ENCODE results near the gene SPTBN1. TPM values are rescaled to one million over a fixed set of nuclear protein-coding genes. Genes with fewer than 3 reads are reported as not detected.
A peak's percentile ranks its signal among the peaks of the same experiment; 100 is the strongest.
"Not testable (repeated sequence)": the region's sequence is repeated elsewhere in the genome, so short reads cannot be mapped to it uniquely, and the experiment has no call there.

Gene SPTBN1
- total and polyA plus RNA-seq, 3 experiments from 2014 or later = 38.4 to 49.2 (median 38.5) TPM

DNA sequence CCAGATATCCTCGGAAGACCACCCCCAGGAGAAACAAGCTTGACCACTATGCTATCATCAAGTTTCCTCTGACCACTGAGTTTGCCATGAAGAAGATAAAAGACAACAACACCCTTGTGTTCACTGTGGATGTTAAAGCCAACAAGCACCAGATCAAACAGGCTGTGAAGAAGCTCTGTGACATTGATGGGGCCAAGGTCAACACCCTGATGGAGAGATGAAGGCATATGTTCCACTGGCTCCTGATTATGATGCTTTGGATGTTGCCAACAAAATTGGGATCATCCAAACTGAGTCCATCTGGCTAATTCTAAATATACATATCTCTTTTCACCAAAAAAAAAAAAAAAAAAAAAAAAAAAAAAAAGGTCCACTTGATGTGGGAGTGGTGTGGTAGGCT, 73.4 kb downstream of the SPTBN1 start:
- DNase-seq; H3K27me3 ChIP-seq (ENCODE audit: insufficient read depth, low read length, poor library complexity, severe bottlenecking); H3K4me3 ChIP-seq (ENCODE audit: low read length); CTCF ChIA-PET; H3K4me3 Mint-ChIP-seq; H3K27me3 Mint-ChIP-seq; H3K9me3 Mint-ChIP-seq; H3K36me3 ChIP-seq (ENCODE audit: insufficient read depth, low read length); H3K4me1 ChIP-seq (ENCODE audit: insufficient read depth, low read length); H3K36me3 Mint-ChIP-seq; H3K27ac Mint-ChIP-seq; POLR2A ChIA-PET; H3K9me3 ChIP-seq (ENCODE audit: low read length); H3K27ac ChIP-seq (ENCODE audit: low read depth, low read length): not testable (repeated sequence)
- H3K4me1 Mint-ChIP-seq = peaks cover 1 to 13% (median 3%) of the 10 kb centered on the region in 3 donors

DNA sequence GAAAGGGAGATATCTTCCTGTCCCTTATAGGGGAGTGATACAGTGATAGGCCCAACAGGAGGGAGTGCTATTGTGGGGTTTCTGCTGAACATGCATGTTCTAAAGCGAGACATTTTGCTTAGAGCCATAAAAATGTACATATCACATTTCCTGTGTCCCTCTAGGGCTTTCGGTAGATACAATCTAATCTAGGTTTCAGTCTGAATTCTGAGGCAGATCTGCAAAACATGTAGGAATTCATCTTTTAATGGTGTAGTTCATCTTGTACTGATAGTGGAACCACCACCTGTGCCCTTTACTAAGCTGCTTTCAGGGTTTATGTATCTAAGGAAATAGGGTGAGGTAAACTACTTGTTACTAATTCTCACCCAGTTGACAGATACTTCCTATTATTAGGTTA, 73.8 kb downstream of the SPTBN1 start:
- H3K9me3 ChIP-seq (ENCODE audit: low read length) = no peaks in the 10 kb centered on the region
- peaks cover 0 to 3% of the 10 kb centered on the region in 2 donors for H3K27me3 Mint-ChIP-seq
- CTCF ChIA-PET = interaction anchor here (0.9 kb wide), 1 partner anchor 8 kb away, joined by 4 read pairs; no protein-coding TSS in a partner anchor
- no peak overlapping the region for H3K4me3 Mint-ChIP-seq
- no peaks in the 10 kb centered on the region for H3K36me3 ChIP-seq (ENCODE audit: insufficient read depth, low read length)
- H3K4me3 ChIP-seq (ENCODE audit: low read length) = no peak overlapping the region
- H3K27ac Mint-ChIP-seq = no peak overlapping the region
- no peak overlapping the region for H3K27ac ChIP-seq (ENCODE audit: low read depth, low read length)
- H3K27me3 ChIP-seq (ENCODE audit: insufficient read depth, low read length, poor library complexity, severe bottlenecking) = no peaks in the 10 kb centered on the region
- no peaks in the 10 kb centered on the region for H3K4me1 ChIP-seq (ENCODE audit: insufficient read depth, low read length)
- peaks cover 1 to 9% (median 3%) of the 10 kb centered on the region in 3 donors for H3K4me1 Mint-ChIP-seq
- no peak for DNase-seq
- H3K36me3 Mint-ChIP-seq = no peaks in the 10 kb centered on the region
- POLR2A ChIA-PET = no interaction called here
- no peaks in the 10 kb centered on the region for H3K9me3 Mint-ChIP-seq

DNA sequence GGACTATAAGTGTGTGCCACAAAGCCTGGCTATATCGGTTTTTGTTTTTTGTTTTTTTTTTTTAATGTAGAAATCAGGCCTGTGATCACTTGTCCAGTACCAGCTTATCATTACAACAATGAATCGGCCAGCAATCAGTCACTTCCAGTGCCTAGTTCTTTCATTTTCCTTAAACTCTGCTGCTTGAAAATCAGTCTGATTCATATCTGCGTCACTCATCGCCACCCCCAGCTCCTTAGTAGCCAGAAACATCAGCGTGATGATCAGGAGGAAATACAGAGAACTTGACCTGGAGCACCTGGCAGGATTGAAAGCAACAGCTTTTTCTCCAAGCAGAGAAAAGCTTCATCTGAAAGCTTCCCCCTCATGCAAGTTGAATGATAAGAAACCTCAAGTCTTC, 75.4 kb downstream of the SPTBN1 start:
- Histone ChIP-seq H3K27me3 (ENCODE audit: insufficient read depth, low read length, poor library complexity, severe bottlenecking) (no peaks in the 10 kb centered on the region), H3K36me3 (ENCODE audit: insufficient read depth, low read length) (no peaks in the 10 kb centered on the region), H3K9me3 (ENCODE audit: low read length) (no peaks in the 10 kb centered on the region), H3K27ac (ENCODE audit: low read depth, low read length) (no peak overlapping the region), H3K4me3 (ENCODE audit: low read length) (no peak overlapping the region), H3K4me1 (ENCODE audit: insufficient read depth, low read length) (no peaks in the 10 kb centered on the region)
- Mint-ChIP-seq H3K4me3 (no peak overlapping the region), H3K27me3 (peaks cover 0 to 3% of the 10 kb centered on the region in 2 donors), H3K4me1 (peaks cover 1 to 9% (median 3%) of the 10 kb centered on the region in 3 donors), H3K9me3 (no peaks in the 10 kb centered on the region), H3K36me3 (peaks cover 0 to 2% (median 0%) of the 10 kb centered on the region in 3 donors), H3K27ac (no peak overlapping the region)
- ChIA-PET CTCF (interaction anchor here (1.1 to 1.4 kb wide), 2 partner anchors 9 to 173 kb away, joined by 3 to 4 read pairs; no protein-coding TSS in a partner anchor), POLR2A (no interaction called here)
- DNase-seq = no peak

DNA sequence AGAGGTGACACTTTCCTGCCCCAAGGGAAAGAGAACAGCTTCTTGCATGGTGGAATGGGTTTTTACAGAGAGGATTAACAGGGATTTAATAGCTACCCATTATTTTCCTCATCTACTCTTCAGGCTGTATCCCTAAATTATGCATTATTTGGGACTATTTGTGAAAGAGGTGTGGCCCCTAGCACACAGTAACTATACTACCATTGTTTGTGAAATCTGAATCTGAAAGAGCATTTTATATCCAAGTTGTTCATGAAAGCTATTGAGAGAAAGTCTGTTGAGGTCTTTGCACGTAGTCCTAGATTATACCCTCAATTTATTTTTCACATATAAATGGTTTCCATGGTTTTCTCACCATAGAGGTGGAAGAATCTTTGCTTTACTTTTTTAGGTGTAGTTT, 78.1 kb downstream of the SPTBN1 start:
- Mint-ChIP-seq H3K36me3 (peaks cover 0 to 2% (median 0%) of the 10 kb centered on the region in 3 donors), H3K27ac (no peak overlapping the region), H3K4me3 (no peak overlapping the region), H3K27me3 (peaks cover 0 to 4% of the 10 kb centered on the region in 2 donors), H3K4me1 (peaks cover 1 to 8% (median 3%) of the 10 kb centered on the region in 3 donors), H3K9me3 (no peaks in the 10 kb centered on the region)
- Histone ChIP-seq H3K4me1 (ENCODE audit: insufficient read depth, low read length) (no peaks in the 10 kb centered on the region), H3K4me3 (ENCODE audit: low read length) (no peak overlapping the region), H3K9me3 (ENCODE audit: low read length) (no peaks in the 10 kb centered on the region), H3K27me3 (ENCODE audit: insufficient read depth, low read length, poor library complexity, severe bottlenecking) (no peaks in the 10 kb centered on the region), H3K27ac (ENCODE audit: low read depth, low read length) (no peak overlapping the region), H3K36me3 (ENCODE audit: insufficient read depth, low read length) (no peaks in the 10 kb centered on the region)
- CTCF ChIA-PET = interaction anchor here (1.4 kb wide), 1 partner anchor 10 kb away, joined by 3 read pairs; no protein-coding TSS in a partner anchor
- POLR2A ChIA-PET = no interaction called here
- no peak for DNase-seq

DNA sequence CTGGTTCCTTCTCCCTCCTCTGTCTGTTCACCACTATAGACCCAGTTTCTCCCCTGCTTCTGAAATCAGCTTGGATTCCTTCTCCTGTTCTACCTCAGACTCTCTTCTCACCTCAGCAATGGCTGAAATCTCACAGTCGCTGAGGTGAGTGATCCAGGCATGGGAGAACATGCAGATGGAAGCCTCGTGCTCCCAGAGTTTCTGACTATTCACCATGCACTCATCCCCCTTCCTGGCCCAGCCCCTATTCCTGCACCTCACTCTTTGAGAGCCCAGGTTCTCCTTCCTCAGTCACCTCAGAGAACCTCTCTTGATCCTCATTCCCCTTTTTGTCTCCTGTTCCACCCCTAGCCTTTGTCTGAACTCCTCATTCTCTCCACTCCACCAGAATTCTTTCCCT, 78.5 kb downstream of the SPTBN1 start:
- Mint-ChIP-seq H3K4me3 (no peak overlapping the region), H3K9me3 (no peaks in the 10 kb centered on the region), H3K27ac (peak overlapping the region in 2 of 8 donors; percentile 4 to 10), H3K4me1 (peaks cover 1 to 4% (median 3%) of the 10 kb centered on the region in 3 donors), H3K36me3 (peaks cover 0 to 2% (median 0%) of the 10 kb centered on the region in 3 donors), H3K27me3 (peaks cover 0 to 4% of the 10 kb centered on the region in 2 donors)
- Histone ChIP-seq H3K27me3 (ENCODE audit: insufficient read depth, low read length, poor library complexity, severe bottlenecking) (no peaks in the 10 kb centered on the region), H3K4me1 (ENCODE audit: insufficient read depth, low read length) (no peaks in the 10 kb centered on the region), H3K9me3 (ENCODE audit: low read length) (no peaks in the 10 kb centered on the region), H3K27ac (ENCODE audit: low read depth, low read length) (no peak overlapping the region), H3K36me3 (ENCODE audit: insufficient read depth, low read length) (no peaks in the 10 kb centered on the region), H3K4me3 (ENCODE audit: low read length) (no peak overlapping the region)
- CTCF ChIA-PET = interaction anchor here (1.1 to 1.4 kb wide), 2 partner anchors 11 to 12 kb away, joined by 3 to 4 read pairs; no protein-coding TSS in a partner anchor
- POLR2A ChIA-PET = no interaction called here
- no peak for DNase-seq

DNA sequence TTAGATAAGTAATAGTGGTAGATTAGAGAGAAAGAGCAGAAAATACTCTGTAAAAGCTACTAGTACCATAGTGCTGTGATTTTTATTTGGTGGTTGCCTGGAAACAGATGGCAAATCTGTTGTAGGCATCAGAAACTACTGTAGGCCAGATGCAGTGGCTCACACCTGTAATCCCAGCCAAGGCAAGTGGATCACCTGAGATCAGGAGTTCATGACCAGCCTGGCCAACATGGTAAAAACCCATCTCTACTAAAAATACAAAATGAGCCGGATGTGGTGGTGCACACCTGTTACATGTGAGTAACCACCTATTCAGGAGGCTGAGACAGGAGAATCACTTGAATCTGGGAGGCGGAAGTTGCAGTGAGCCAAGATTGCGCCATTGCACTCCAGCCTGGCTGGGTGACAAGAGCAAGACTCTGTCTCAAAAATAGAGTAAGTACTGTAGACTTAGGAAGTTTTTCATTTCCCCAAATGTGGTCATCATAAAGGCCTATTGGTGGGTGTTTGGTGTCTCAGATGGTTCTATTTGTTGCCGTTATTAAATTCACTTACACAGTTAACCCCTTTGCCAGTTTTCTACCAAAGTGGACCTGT, 79.6 kb downstream of the SPTBN1 start:
- Mint-ChIP-seq H3K9me3 (no peaks in the 10 kb centered on the region), H3K36me3 (peaks cover 0 to 2% (median 0%) of the 10 kb centered on the region in 3 donors), H3K4me3 (no peak overlapping the region), H3K27ac (no peak overlapping the region), H3K4me1 (no peaks in the 10 kb centered on the region), H3K27me3 (peaks cover 0 to 3% of the 10 kb centered on the region in 2 donors)
- H3K27me3 ChIP-seq (ENCODE audit: insufficient read depth, low read length, poor library complexity, severe bottlenecking) = no peaks in the 10 kb centered on the region
- ChIA-PET CTCF (interaction anchor here (1.1 to 1.2 kb wide), 2 partner anchors 11 to 13 kb away, joined by 3 to 4 read pairs; no protein-coding TSS in a partner anchor), POLR2A (no interaction called here)
- no peak overlapping the region for H3K27ac ChIP-seq (ENCODE audit: low read depth, low read length)
- H3K4me3 ChIP-seq (ENCODE audit: low read length) = no peak overlapping the region
- H3K4me1 ChIP-seq (ENCODE audit: insufficient read depth, low read length) = no peaks in the 10 kb centered on the region
- no peaks in the 10 kb centered on the region for H3K36me3 ChIP-seq (ENCODE audit: insufficient read depth, low read length)
- no peaks in the 10 kb centered on the region for H3K9me3 ChIP-seq (ENCODE audit: low read length)
- DNase-seq = no peak

DNA sequence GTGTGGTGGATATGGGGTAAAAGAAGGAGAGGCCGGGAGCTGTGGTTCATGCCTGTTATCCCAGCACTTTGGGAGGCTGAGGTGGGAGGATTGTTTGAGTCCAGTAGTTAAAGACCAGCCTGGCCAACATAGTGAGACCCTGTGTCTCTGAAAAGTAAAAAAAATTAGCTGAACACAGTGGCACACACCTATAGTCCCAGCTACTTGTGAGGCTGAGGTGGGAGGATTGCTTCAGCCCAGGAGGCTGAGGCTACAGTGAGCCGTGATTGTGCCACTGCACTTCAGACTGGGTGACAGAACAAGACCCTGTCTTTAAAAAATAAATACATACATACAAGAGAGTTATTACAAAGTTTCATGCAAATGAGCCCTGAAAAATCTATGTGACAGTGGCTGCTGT, 80.6 kb downstream of the SPTBN1 start:
- peaks cover 4 to 6% of the 10 kb centered on the region in 2 donors for H3K27me3 Mint-ChIP-seq
- no peak for DNase-seq
- H3K4me3 Mint-ChIP-seq = no peak overlapping the region
- Histone ChIP-seq H3K36me3 (ENCODE audit: insufficient read depth, low read length) (no peaks in the 10 kb centered on the region), H3K9me3 (ENCODE audit: low read length) (no peaks in the 10 kb centered on the region), H3K27me3 (ENCODE audit: insufficient read depth, low read length, poor library complexity, severe bottlenecking) (no peaks in the 10 kb centered on the region), H3K4me1 (ENCODE audit: insufficient read depth, low read length) (no peaks in the 10 kb centered on the region), H3K27ac (ENCODE audit: low read depth, low read length) (no peak overlapping the region), H3K4me3 (ENCODE audit: low read length) (no peak overlapping the region)
- no peaks in the 10 kb centered on the region for H3K9me3 Mint-ChIP-seq
- no peaks in the 10 kb centered on the region for H3K4me1 Mint-ChIP-seq
- ChIA-PET CTCF (interaction anchor here (1.2 to 1.4 kb wide), 3 partner anchors 12 to 14 kb away, joined by 3 read pairs; no protein-coding TSS in a partner anchor), POLR2A (no interaction called here)
- H3K27ac Mint-ChIP-seq = no peak overlapping the region
- peaks cover 0 to 2% (median 0%) of the 10 kb centered on the region in 3 donors for H3K36me3 Mint-ChIP-seq

DNA sequence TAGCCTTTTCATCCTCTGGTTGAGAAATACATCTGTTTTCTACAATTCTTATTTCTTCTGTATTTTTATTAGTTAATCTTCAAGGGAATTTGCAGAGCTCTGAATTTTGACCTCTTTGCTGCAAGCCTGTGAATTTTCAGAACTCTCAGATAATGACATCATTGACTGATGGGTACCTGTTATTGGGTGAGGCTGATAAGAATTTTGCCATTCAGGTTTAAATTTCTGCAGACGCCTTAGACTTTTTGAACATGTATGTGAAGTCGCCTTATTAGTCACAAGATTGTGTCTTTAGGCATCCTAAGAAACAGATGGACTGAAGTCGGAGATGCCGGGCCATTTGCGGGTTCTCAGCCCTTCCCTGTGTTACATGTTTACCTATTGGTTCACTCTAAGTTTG, 82.4 kb downstream of the SPTBN1 start:
- no peak overlapping the region for H3K4me3 Mint-ChIP-seq
- Histone ChIP-seq H3K4me3 (ENCODE audit: low read length) (no peak overlapping the region), H3K36me3 (ENCODE audit: insufficient read depth, low read length) (no peaks in the 10 kb centered on the region), H3K27me3 (ENCODE audit: insufficient read depth, low read length, poor library complexity, severe bottlenecking) (no peaks in the 10 kb centered on the region), H3K4me1 (ENCODE audit: insufficient read depth, low read length) (no peaks in the 10 kb centered on the region), H3K9me3 (ENCODE audit: low read length) (no peaks in the 10 kb centered on the region), H3K27ac (ENCODE audit: low read depth, low read length) (no peak overlapping the region)
- CTCF ChIA-PET = interaction anchor here (1.0 kb wide), 1 partner anchor 13 kb away, joined by 3 read pairs; no protein-coding TSS in a partner anchor
- no peak for DNase-seq
- POLR2A ChIA-PET = no interaction called here
- H3K36me3 Mint-ChIP-seq = peaks cover 0 to 2% (median 0%) of the 10 kb centered on the region in 3 donors
- no peaks in the 10 kb centered on the region for H3K9me3 Mint-ChIP-seq
- H3K27me3 Mint-ChIP-seq = peaks cover 6% of the 10 kb centered on the region in 2 donors
- no peaks in the 10 kb centered on the region for H3K4me1 Mint-ChIP-seq
- no peak overlapping the region for H3K27ac Mint-ChIP-seq
